HepG2 (cell line): ENCODE data around the gene UROD. TPM values are rescaled to one million over a fixed set of nuclear protein-coding genes. Genes with fewer than 3 reads are reported as not detected.

ENCODE experiments used
- NR2F1 ChIP-seq, 2 experiments: fragments of 450-650 bp in 1 of 2; formaldehyde crosslinking in 1 of 2; IDR thresholded peaks; 2 replicates each; pipeline versions ENCODE4 v1.5.0 to v1.6.1; 2016 to 2020; ENCODE audit warnings: mild to moderate bottlenecking in 1 of 2, missing compliant biosample characterization in 1 of 2, missing genetic modification reagents in 1 of 2, moderate library complexity in 1 of 2
- NR3C1 ChIP-seq: sonication (generic); formaldehyde crosslinking; IDR thresholded peaks from 2 replicates; pipeline ENCODE4 v1.4.0; 2020; ENCODE audit warnings: missing genetic modification reagents
- RXRB ChIP-seq: IDR thresholded peaks from 2 replicates; pipeline ENCODE4 v1.6.1; 2016; ENCODE audit warnings: borderline replicate concordance, missing genetic modification reagents, missing compliant biosample characterization
- SRF ChIP-seq: IDR thresholded peaks from 2 replicates; pipeline ENCODE4 v1.6.1; 2011; ENCODE audit warnings: mild to moderate bottlenecking, low read depth, low read length, moderate library complexity
- ZBTB1 ChIP-seq: sonication (generic); formaldehyde crosslinking; IDR thresholded peaks from 2 replicates; pipeline ENCODE4 v1.4.0; 2020; ENCODE audit warnings: missing genetic modification reagents, borderline replicate concordance
- ZBTB7A ChIP-seq: sonication (generic); formaldehyde crosslinking; IDR thresholded peaks from 2 replicates; pipeline ENCODE4 v1.8.0; 2022; ENCODE audit warnings: mild to moderate bottlenecking, missing genetic modification reagents
- ZNF335 ChIP-seq: sonication (generic); formaldehyde crosslinking; IDR thresholded peaks from 2 replicates; pipeline ENCODE4 v1.4.0; 2020; ENCODE audit warnings: missing genetic modification reagents
- ZNF33A ChIP-seq: sonication (generic); formaldehyde crosslinking; IDR thresholded peaks from 2 replicates; pipeline ENCODE4 v1.5.1; 2020; ENCODE audit warnings: missing genetic modification reagents, mild to moderate bottlenecking, moderate library complexity, borderline replicate concordance
- ZNF350 ChIP-seq: sonication (generic); formaldehyde crosslinking; IDR thresholded peaks from 2 replicates; pipeline ENCODE4 v1.4.0; 2020; ENCODE audit warnings: mild to moderate bottlenecking, low read depth, missing genetic modification reagents, borderline replicate concordance
- ZNF382 ChIP-seq: sonication (generic); formaldehyde crosslinking; IDR thresholded peaks from 2 replicates; pipeline ENCODE4 v1.5.0; 2020; ENCODE audit warnings: missing genetic modification reagents, mild to moderate bottlenecking, borderline replicate concordance
- ZNF446 ChIP-seq: sonication (generic); formaldehyde crosslinking; IDR thresholded peaks from 2 replicates; pipeline ENCODE4 v1.5.0; 2020; ENCODE audit warnings: mild to moderate bottlenecking, missing genetic modification reagents
- polyA plus RNA-seq, 8 experiments: library from polyadenylated mRNA; depleted of rRNA in 3 of 8; stranded (reverse) in 7 of 8; unstranded in 1 of 8; fragments of >200 nt; fragmentation: Illumina TruSeq in 4 of 8; extraction: Trizol in 4 of 8; gene quantifications; 2 replicates each; pipeline versions ENCODE4 v1.2.1 to v1.2.3, GENCODE V29; 2011 to 2016; ENCODE audit warnings: low read depth in 4 of 8, missing spikeins in 1 of 8, mixed read lengths in 1 of 8; ENCODE audit not compliant: insufficient read depth in 1 of 8
- total RNA-seq, 5 experiments: library from RNA; depleted of rRNA; stranded (reverse); fragments of >200 nt; fragmentation: Illumina TruSeq; extraction: Trizol; gene quantifications; 2 replicates each; pipeline ENCODE4 v1.2.3, GENCODE V29; 2016; ENCODE audit warnings: low read depth in 1 of 5
- TF ChIP-seq, protein P1 (sequence below): sonication (generic); formaldehyde crosslinking; IDR thresholded peaks from 2 replicates; pipeline ENCODE4 v1.4.0; 2020; ENCODE audit warnings: missing genetic modification reagents
- TF ChIP-seq, protein P2 (sequence below): sonication (generic); formaldehyde crosslinking; IDR thresholded peaks from 2 replicates; pipeline ENCODE4 v1.5.1; 2020; ENCODE audit warnings: mild to moderate bottlenecking, missing genetic modification reagents, moderate library complexity
- TF ChIP-seq, protein P3 (sequence below): IDR thresholded peaks from 2 replicates; pipeline ENCODE4 v1.6.1; 2016
- TF ChIP-seq, protein P4 (sequence below): sonication (generic); formaldehyde crosslinking; IDR thresholded peaks from 2 replicates; pipeline ENCODE4 v1.4.0; 2020; ENCODE audit warnings: mild to moderate bottlenecking, low read depth, missing genetic modification reagents
- TF ChIP-seq, protein P5 (sequence below): sonication (generic); formaldehyde crosslinking; IDR thresholded peaks from 2 replicates; pipeline ENCODE4 v1.4.0; 2020; ENCODE audit warnings: missing genetic modification reagents, borderline replicate concordance
- TF ChIP-seq, protein P6 (sequence below): IDR thresholded peaks from 2 replicates; pipeline ENCODE4 v1.6.1; 2012; ENCODE audit warnings: low read length, improper control_type of control experiment
- TF ChIP-seq, protein P7 (sequence below): sonication (generic); formaldehyde crosslinking; IDR thresholded peaks from 2 replicates; pipeline ENCODE4 v1.5.0; 2020; ENCODE audit warnings: missing genetic modification reagents

UROD gene
- total and polyA plus RNA-seq, 2 of the 13 experiments (the other 11 are each of a cell fraction or from before 2014, with no cell fraction given): 162 to 171 TPM

DNA sequence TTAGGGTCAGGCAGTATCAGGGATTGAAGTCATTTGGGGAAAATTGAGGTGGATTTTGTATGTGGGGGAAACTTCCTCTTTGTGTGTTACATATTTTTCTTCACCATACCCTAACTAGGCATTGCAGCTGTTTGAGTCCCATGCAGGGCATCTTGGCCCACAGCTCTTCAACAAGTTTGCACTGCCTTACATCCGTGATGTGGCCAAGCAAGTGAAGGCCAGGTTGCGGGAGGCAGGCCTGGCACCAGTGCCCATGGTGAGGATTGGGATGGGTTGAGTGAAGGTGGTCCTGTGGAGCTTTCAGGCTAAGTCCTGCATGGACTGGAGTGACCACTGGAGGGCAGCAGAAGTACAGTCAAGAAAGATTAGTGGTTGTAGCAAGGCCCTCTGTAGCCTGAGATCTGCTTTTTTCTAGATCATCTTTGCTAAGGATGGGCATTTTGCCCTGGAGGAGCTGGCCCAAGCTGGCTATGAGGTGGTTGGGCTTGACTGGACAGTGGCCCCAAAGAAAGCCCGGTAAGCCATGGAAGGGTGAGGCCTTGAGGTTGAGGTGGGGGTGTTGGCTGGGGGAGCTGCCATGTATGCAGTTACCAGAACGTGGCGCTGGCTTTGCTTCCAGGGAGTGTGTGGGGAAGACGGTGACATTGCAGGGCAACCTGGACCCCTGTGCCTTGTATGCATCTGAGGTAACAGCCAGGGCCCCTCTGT lies 2.4 kb downstream of the UROD start (continued):
- TF ChIP-seq ZNF382 (CRISPR knock-in tag) (no peak), ZNF33A (CRISPR knock-in tag) (no peak), ZBTB1 (CRISPR knock-in tag) (no peak), ZNF350 (CRISPR knock-in tag) (no peak), SRF (no peak), ZNF446 (CRISPR knock-in tag) (no peak), NR2F1 (CRISPR knock-in tag; IDR thresholded peaks at IDR 0.05) (no peak), ZBTB7A (CRISPR knock-in tag) (no peak; the same call in 1 of the 2 replicates), NR3C1 (CRISPR knock-in tag) (no peak), RXRB (CRISPR knock-in tag) (0 out of 2 replicates have a peak, but pooled peaks have one; percentile 20), ZNF335 (CRISPR knock-in tag) (0 out of 2 replicates have a peak, but pooled peaks have one; percentile 18)
- TF ChIP-seq, protein P1, sequence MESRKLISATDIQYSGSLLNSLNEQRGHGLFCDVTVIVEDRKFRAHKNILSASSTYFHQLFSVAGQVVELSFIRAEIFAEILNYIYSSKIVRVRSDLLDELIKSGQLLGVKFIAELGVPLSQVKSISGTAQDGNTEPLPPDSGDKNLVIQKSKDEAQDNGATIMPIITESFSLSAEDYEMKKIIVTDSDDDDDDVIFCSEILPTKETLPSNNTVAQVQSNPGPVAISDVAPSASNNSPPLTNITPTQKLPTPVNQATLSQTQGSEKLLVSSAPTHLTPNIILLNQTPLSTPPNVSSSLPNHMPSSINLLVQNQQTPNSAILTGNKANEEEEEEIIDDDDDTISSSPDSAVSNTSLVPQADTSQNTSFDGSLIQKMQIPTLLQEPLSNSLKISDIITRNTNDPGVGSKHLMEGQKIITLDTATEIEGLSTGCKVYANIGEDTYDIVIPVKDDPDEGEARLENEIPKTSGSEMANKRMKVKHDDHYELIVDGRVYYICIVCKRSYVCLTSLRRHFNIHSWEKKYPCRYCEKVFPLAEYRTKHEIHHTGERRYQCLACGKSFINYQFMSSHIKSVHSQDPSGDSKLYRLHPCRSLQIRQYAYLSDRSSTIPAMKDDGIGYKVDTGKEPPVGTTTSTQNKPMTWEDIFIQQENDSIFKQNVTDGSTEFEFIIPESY (CRISPR knock-in tag): 0 out of 2 replicates have a peak, but pooled peaks have one; percentile 8
- TF ChIP-seq, protein P2, sequence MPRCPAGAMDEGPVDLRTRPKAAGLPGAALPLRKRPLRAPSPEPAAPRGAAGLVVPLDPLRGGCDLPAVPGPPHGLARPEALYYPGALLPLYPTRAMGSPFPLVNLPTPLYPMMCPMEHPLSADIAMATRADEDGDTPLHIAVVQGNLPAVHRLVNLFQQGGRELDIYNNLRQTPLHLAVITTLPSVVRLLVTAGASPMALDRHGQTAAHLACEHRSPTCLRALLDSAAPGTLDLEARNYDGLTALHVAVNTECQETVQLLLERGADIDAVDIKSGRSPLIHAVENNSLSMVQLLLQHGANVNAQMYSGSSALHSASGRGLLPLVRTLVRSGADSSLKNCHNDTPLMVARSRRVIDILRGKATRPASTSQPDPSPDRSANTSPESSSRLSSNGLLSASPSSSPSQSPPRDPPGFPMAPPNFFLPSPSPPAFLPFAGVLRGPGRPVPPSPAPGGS (CRISPR knock-in tag): no peak
- TF ChIP-seq, protein P3, sequence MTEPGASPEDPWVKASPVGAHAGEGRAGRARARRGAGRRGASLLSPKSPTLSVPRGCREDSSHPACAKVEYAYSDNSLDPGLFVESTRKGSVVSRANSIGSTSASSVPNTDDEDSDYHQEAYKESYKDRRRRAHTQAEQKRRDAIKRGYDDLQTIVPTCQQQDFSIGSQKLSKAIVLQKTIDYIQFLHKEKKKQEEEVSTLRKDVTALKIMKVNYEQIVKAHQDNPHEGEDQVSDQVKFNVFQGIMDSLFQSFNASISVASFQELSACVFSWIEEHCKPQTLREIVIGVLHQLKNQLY (CRISPR knock-in tag): 0 out of 2 replicates have a peak, but pooled peaks have one; percentile 44
- TF ChIP-seq, protein P4, sequence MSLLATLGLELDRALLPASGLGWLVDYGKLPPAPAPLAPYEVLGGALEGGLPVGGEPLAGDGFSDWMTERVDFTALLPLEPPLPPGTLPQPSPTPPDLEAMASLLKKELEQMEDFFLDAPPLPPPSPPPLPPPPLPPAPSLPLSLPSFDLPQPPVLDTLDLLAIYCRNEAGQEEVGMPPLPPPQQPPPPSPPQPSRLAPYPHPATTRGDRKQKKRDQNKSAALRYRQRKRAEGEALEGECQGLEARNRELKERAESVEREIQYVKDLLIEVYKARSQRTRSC (CRISPR knock-in tag): no peak
- TF ChIP-seq, protein P5, sequence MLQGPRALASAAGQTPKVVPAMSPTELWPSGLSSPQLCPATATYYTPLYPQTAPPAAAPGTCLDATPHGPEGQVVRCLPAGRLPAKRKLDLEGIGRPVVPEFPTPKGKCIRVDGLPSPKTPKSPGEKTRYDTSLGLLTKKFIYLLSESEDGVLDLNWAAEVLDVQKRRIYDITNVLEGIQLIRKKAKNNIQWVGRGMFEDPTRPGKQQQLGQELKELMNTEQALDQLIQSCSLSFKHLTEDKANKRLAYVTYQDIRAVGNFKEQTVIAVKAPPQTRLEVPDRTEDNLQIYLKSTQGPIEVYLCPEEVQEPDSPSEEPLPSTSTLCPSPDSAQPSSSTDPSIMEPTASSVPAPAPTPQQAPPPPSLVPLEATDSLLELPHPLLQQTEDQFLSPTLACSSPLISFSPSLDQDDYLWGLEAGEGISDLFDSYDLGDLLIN (CRISPR knock-in tag): no peak
- TF ChIP-seq, protein P6, sequence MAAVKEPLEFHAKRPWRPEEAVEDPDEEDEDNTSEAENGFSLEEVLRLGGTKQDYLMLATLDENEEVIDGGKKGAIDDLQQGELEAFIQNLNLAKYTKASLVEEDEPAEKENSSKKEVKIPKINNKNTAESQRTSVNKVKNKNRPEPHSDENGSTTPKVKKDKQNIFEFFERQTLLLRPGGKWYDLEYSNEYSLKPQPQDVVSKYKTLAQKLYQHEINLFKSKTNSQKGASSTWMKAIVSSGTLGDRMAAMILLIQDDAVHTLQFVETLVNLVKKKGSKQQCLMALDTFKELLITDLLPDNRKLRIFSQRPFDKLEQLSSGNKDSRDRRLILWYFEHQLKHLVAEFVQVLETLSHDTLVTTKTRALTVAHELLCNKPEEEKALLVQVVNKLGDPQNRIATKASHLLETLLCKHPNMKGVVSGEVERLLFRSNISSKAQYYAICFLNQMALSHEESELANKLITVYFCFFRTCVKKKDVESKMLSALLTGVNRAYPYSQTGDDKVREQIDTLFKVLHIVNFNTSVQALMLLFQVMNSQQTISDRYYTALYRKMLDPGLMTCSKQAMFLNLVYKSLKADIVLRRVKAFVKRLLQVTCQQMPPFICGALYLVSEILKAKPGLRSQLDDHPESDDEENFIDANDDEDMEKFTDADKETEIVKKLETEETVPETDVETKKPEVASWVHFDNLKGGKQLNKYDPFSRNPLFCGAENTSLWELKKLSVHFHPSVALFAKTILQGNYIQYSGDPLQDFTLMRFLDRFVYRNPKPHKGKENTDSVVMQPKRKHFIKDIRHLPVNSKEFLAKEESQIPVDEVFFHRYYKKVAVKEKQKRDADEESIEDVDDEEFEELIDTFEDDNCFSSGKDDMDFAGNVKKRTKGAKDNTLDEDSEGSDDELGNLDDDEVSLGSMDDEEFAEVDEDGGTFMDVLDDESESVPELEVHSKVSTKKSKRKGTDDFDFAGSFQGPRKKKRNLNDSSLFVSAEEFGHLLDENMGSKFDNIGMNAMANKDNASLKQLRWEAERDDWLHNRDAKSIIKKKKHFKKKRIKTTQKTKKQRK: no peak
- TF ChIP-seq, protein P7, sequence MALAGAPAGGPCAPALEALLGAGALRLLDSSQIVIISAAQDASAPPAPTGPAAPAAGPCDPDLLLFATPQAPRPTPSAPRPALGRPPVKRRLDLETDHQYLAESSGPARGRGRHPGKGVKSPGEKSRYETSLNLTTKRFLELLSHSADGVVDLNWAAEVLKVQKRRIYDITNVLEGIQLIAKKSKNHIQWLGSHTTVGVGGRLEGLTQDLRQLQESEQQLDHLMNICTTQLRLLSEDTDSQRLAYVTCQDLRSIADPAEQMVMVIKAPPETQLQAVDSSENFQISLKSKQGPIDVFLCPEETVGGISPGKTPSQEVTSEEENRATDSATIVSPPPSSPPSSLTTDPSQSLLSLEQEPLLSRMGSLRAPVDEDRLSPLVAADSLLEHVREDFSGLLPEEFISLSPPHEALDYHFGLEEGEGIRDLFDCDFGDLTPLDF: no peak
